Measurements from ENCODE around the gene MYO1G. TPM values are rescaled to one million over a fixed set of nuclear protein-coding genes. Genes with fewer than 3 reads are reported as not detected.
A peak's percentile ranks its signal among the peaks of the same experiment; 100 is the strongest.

The MYO1G gene
- total and polyA plus RNA-seq, 10 of the 15 experiments (the other 5 are each of a cell fraction or from before 2014, with no cell fraction given): 1.8 to 232 (median 134) TPM

DNA sequence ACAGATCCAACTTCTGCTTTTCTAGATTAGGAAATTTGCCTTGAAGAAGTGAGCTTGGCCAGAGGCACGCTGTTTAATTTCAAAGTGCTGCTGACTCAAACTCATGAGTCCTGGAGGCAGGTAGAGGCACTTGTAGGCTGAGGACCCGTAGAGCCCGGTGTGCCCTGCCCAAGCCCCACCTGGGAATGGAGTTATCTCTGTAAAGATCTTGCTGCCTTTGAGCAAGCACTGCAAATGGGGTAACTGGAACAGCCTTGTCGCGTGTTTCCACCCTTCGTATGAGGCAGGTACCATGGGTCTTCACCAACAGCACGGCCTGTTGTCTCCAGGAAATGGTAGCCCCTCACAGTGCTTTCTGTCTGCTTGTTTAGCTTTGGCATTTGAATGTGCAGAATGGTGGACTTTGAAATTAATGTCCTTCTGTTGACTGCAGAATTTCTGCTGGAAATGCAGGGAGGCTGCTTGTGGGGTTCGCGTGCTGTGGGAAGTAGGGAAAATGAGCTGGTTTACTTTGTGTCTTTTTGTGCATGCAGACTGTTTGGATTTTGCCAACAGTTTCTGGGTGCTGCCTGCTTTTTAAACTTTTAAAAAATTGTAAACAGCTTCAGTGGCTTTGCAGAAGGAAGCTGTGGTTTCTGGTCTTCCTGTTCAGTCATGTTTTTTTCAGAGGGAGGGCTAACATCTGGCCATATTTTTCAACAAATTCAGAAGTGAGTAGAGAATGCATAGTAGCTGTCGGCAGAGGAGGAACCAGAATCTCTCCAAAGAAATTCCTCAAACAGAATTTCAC is 48.4 kb upstream of the MYO1G start (continued):
- TF ChIP-seq DPF2 (IDR thresholded peaks at IDR 0.05) (no peak), YBX1 (IDR thresholded peaks at IDR 0.05) (no peak), ZNF384 (IDR thresholded peaks at IDR 0.05; ENCODE audit: borderline replicate concordance, low read depth, low read length) (peak; percentile 66; the same call in 1 of the 2 replicates), CEBPZ (IDR thresholded peaks at IDR 0.05; ENCODE audit: low read depth, low read length) (no peak), EGR1 (IDR thresholded peaks at IDR 0.05; ENCODE audit: borderline replicate concordance in 1 of 2, low read depth in 2 of 2, low read length in 2 of 2) (no peak), NFXL1 (IDR thresholded peaks at IDR 0.05; ENCODE audit: borderline replicate concordance) (no peak), NRF1 (conservative IDR thresholded peaks at IDR 0.05; ENCODE audit: low read depth, low read length) (no peak), RB1 (IDR thresholded peaks at IDR 0.05; ENCODE audit: borderline replicate concordance) (no peak), CREM (IDR thresholded peaks at IDR 0.05; ENCODE audit: low read depth) (peak; percentile 24; the same call in 1 of the 2 replicates), POLR2A (IDR thresholded peaks at IDR 0.05; ENCODE audit: low read depth, low read length) (no peak), YY1 (IDR thresholded peaks at IDR 0.05; ENCODE audit: low read depth, low read length) (peak; percentile 55), CHD2 (IDR thresholded peaks at IDR 0.05; ENCODE audit: borderline replicate concordance, low read depth, low read length) (no peak), ETV6 (conservative IDR thresholded peaks at IDR 0.05 in 1 of 2, IDR thresholded peaks at IDR 0.05 in 1 of 2; ENCODE audit: borderline replicate concordance in 1 of 2, low read depth in 1 of 2) (peak in 1 of 2 experiments; percentile 88; a peak in 2 of 4 replicates), GABPA (IDR thresholded peaks at IDR 0.05; ENCODE audit: low read depth) (peak; percentile 41; the same call in 1 of the 2 replicates), WRNIP1 (IDR thresholded peaks at IDR 0.05; ENCODE audit: borderline replicate concordance, low read depth, low read length) (no peak), POLR2AphosphoS2 (IDR thresholded peaks at IDR 0.05; ENCODE audit: low read depth, low read length) (no peak)
- TF ChIP-seq, protein P1, sequence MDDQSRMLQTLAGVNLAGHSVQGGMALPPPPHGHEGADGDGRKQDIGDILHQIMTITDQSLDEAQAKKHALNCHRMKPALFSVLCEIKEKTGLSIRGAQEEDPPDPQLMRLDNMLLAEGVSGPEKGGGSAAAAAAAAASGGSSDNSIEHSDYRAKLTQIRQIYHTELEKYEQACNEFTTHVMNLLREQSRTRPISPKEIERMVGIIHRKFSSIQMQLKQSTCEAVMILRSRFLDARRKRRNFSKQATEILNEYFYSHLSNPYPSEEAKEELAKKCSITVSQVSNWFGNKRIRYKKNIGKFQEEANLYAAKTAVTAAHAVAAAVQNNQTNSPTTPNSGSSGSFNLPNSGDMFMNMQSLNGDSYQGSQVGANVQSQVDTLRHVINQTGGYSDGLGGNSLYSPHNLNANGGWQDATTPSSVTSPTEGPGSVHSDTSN (IDR thresholded peaks at IDR 0.05; ENCODE audit: insufficient replicate concordance, low read depth, low read length): no peak
- TF ChIP-seq, protein P2, sequence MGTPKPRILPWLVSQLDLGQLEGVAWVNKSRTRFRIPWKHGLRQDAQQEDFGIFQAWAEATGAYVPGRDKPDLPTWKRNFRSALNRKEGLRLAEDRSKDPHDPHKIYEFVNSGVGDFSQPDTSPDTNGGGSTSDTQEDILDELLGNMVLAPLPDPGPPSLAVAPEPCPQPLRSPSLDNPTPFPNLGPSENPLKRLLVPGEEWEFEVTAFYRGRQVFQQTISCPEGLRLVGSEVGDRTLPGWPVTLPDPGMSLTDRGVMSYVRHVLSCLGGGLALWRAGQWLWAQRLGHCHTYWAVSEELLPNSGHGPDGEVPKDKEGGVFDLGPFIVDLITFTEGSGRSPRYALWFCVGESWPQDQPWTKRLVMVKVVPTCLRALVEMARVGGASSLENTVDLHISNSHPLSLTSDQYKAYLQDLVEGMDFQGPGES (IDR thresholded peaks at IDR 0.05): no peak
- TF ChIP-seq, protein P3, sequence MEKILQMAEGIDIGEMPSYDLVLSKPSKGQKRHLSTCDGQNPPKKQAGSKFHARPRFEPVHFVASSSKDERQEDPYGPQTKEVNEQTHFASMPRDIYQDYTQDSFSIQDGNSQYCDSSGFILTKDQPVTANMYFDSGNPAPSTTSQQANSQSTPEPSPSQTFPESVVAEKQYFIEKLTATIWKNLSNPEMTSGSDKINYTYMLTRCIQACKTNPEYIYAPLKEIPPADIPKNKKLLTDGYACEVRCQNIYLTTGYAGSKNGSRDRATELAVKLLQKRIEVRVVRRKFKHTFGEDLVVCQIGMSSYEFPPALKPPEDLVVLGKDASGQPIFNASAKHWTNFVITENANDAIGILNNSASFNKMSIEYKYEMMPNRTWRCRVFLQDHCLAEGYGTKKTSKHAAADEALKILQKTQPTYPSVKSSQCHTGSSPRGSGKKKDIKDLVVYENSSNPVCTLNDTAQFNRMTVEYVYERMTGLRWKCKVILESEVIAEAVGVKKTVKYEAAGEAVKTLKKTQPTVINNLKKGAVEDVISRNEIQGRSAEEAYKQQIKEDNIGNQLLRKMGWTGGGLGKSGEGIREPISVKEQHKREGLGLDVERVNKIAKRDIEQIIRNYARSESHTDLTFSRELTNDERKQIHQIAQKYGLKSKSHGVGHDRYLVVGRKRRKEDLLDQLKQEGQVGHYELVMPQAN (conservative IDR thresholded peaks at IDR 0.05): no peak
- TF ChIP-seq, protein P4, sequence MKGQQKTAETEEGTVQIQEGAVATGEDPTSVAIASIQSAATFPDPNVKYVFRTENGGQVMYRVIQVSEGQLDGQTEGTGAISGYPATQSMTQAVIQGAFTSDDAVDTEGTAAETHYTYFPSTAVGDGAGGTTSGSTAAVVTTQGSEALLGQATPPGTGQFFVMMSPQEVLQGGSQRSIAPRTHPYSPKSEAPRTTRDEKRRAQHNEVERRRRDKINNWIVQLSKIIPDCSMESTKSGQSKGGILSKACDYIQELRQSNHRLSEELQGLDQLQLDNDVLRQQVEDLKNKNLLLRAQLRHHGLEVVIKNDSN (IDR thresholded peaks at IDR 0.05; ENCODE audit: borderline replicate concordance, extremely low read length, insufficient read depth, low read depth, low read length): no peak

Data from GM12878 (cell line).